Measurements from ENCODE around the gene URGCP. TPM values are rescaled to one million over a fixed set of nuclear protein-coding genes. Genes with fewer than 3 reads are reported as not detected.
"Not testable (repeated sequence)": the region's sequence is repeated elsewhere in the genome, so short reads cannot be mapped to it uniquely, and the experiment has no call there.

Gene URGCP
- total RNA-seq, 2 experiments from 2014 or later = 26.5 to 26.9 TPM

GRCh38 chr7:43855176-43855575 lies 51.2 kb downstream of the URGCP start:
- ATAC-seq (ENCODE audit: low read depth) (no peak), DNase-seq (no peak)
- Mint-ChIP-seq H3K36me3 (peaks cover 3% of the 10 kb centered on the region), H3K4me1 (peaks cover 2% of the 10 kb centered on the region), H3K4me3 (no peak overlapping the region), H3K27ac (no peak overlapping the region), H3K27me3 (peaks cover 14% of the 10 kb centered on the region), H3K9me3 (peaks cover 4% of the 10 kb centered on the region)
- POLR2A ChIA-PET = no interaction called here

DNA sequence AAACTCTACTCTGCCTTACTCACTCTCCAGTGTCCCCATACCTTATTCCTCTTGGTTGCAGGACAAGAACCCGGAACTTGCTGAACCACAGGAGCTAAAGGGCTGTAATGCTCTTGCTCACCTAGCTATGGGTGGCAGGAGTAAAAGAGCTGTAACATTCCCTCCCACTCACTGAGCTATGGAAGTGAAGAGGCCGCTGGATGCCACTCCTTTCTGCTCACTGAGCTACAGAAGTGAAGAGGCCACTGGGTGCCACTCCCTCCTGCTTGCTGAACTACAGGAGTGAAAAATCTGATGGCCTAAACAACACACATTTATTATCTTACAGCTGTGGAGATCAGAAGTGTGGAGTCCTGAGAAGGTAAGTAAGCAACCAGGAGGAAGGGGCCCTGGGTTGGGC lies 54.6 kb downstream of the URGCP start:
- Mint-ChIP-seq H3K27me3 (peaks cover 17% of the 10 kb centered on the region), H3K36me3 (peaks cover 3% of the 10 kb centered on the region), H3K4me1 (peaks cover 6% of the 10 kb centered on the region), H3K4me3 (no peak overlapping the region), H3K9me3 (peaks cover 4% of the 10 kb centered on the region), H3K27ac (no peak overlapping the region)
- POLR2A ChIA-PET = interaction anchor here (0.6 to 1.3 kb wide), 2 partner anchors 13 to 17 kb away, joined by 3 to 5 read pairs; partner anchors contain the start of gene MRPS24
- ATAC-seq (ENCODE audit: low read depth) = no peak
- DNase-seq = no peak

GRCh38 chr7:43850348-43851116 lies 55.9 kb downstream of the URGCP start:
- peaks cover 4% of the 10 kb centered on the region for H3K9me3 Mint-ChIP-seq
- POLR2A ChIA-PET = no interaction called here
- peaks cover 6% of the 10 kb centered on the region for H3K4me1 Mint-ChIP-seq
- DNase-seq (no peak), ATAC-seq (ENCODE audit: low read depth) (no peak)
- H3K27ac Mint-ChIP-seq = no peak overlapping the region
- no peak overlapping the region for H3K4me3 Mint-ChIP-seq
- peaks cover 3% of the 10 kb centered on the region for H3K36me3 Mint-ChIP-seq
- H3K27me3 Mint-ChIP-seq = peaks cover 17% of the 10 kb centered on the region

DNA sequence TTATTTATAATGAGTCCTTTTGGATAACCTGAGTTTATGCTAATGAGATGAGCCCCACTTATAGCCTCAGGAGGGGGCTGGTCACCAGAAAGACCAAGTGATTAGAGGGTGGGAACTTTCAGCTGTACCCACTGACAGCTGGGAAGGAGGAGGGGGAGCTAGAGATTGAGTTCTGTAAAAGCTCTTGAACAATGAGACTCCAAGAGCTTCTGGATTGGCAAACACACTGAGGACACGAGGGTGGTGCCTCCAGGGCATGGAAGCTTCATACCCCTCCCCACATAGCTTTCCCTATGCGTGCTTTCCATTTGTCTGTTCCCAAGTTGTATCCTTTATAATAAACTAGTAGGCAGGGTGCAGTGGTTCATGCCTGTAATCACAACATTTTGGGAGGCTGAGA lies 57.3 kb downstream of the URGCP start:
- Mint-ChIP-seq H3K27me3 (peaks cover 14% of the 10 kb centered on the region), H3K4me3 (no peak overlapping the region), H3K27ac (no peak overlapping the region), H3K36me3 (peaks cover 3% of the 10 kb centered on the region), H3K9me3 (peaks cover 4% of the 10 kb centered on the region), H3K4me1 (peaks cover 6% of the 10 kb centered on the region)
- no peak for DNase-seq
- POLR2A ChIA-PET = no interaction called here
- no peak for ATAC-seq (ENCODE audit: low read depth)

- POLR2A ChIA-PET = no interaction called here
These were observed 58.9 kb downstream of the URGCP start for GRCh38 chr7:43847496-43847895.

GRCh38 chr7:43844662-43845061 lies 61.7 kb downstream of the URGCP start:
- H3K4me3 Mint-ChIP-seq = no peak overlapping the region
- DNase-seq (no peak), ATAC-seq (ENCODE audit: low read depth) (no peak)
- POLR2A ChIA-PET = no interaction called here
- no peaks in the 10 kb centered on the region for H3K36me3 Mint-ChIP-seq
- no peaks in the 10 kb centered on the region for H3K4me1 Mint-ChIP-seq
- no peaks in the 10 kb centered on the region for H3K9me3 Mint-ChIP-seq
- no peak overlapping the region for H3K27ac Mint-ChIP-seq
- H3K27me3 Mint-ChIP-seq = peaks cover 13% of the 10 kb centered on the region

More at GRCh38 chr7:43847496-43847895, 58.9 kb downstream of the URGCP start:
- peaks cover 16% of the 10 kb centered on the region for H3K27me3 Mint-ChIP-seq
- peaks cover 4% of the 10 kb centered on the region for H3K9me3 Mint-ChIP-seq
- H3K4me3 Mint-ChIP-seq = no peak overlapping the region
- ATAC-seq (ENCODE audit: low read depth) (no peak), DNase-seq (no peak)
- no peak overlapping the region for H3K27ac Mint-ChIP-seq
- H3K4me1 Mint-ChIP-seq = peaks cover 6% of the 10 kb centered on the region
- H3K36me3 Mint-ChIP-seq = peaks cover 3% of the 10 kb centered on the region

DNA sequence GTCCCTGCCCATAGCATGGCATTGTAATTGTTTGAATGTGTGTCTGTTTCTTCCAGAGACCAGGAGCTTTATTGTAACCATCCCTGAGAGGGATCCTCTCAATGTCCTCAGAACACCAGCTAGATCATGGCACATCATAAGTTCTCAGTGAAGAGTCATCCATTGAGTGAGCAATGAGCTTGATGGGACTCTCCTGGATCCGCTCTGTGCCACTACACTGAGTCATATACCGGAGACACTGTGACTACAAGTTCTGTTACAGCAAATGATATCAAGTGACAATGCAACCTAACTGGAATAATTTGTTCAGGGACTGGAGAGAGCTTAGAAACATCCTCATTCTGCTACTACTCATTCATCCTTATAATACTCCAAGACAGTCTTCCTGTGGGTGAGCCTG lies 62.1 kb downstream of the URGCP start:
- no peak overlapping the region for H3K4me3 Mint-ChIP-seq
- peaks cover 13% of the 10 kb centered on the region for H3K27me3 Mint-ChIP-seq
- ATAC-seq (ENCODE audit: low read depth) (no peak), DNase-seq (no peak)
- H3K36me3 Mint-ChIP-seq = no peaks in the 10 kb centered on the region
- H3K9me3 Mint-ChIP-seq = no peaks in the 10 kb centered on the region
- POLR2A ChIA-PET = no interaction called here
- no peak overlapping the region for H3K27ac Mint-ChIP-seq
- H3K4me1 Mint-ChIP-seq = no peaks in the 10 kb centered on the region

DNA sequence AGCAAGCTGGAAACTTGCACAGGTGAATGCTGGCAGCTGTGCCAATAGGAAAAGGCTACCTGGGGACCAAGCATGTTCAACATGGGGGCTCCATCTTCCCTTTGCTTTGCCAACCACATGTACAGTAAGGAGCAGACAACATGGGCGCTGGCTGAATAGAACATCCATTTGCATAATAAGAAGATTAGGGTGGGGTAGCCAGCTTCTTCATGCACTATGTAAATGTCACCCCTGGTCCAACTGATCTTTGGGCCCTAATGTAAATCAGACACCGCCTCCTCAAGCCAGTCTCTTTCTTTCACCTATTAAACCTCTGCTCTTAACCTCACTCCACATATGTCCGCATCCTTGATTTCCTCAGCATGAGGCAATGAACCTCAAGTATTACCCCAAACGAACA lies 63.1 kb downstream of the URGCP start:
- H3K27ac Mint-ChIP-seq = no peak overlapping the region
- no peaks in the 10 kb centered on the region for H3K36me3 Mint-ChIP-seq
- ATAC-seq (ENCODE audit: low read depth) (no peak), DNase-seq (no peak)
- POLR2A ChIA-PET = no interaction called here
- peaks cover 13% of the 10 kb centered on the region for H3K27me3 Mint-ChIP-seq
- peaks cover 4% of the 10 kb centered on the region for H3K4me1 Mint-ChIP-seq
- no peaks in the 10 kb centered on the region for H3K9me3 Mint-ChIP-seq
- no peak overlapping the region for H3K4me3 Mint-ChIP-seq

GRCh38 chr7:43838201-43838658 lies 68.2 kb downstream of the URGCP start:
- Mint-ChIP-seq H3K9me3 (no peaks in the 10 kb centered on the region), H3K4me1 (peaks cover 18% of the 10 kb centered on the region), H3K27me3 (peaks cover 10% of the 10 kb centered on the region), H3K4me3 (no peak overlapping the region), H3K36me3 (no peaks in the 10 kb centered on the region), H3K27ac (no peak overlapping the region)
- POLR2A ChIA-PET = interaction anchor here (0.5 to 2.4 kb wide), 3 partner anchors 14 to 256 kb away, joined by 3 to 12 read pairs (median 5); partner anchors contain the start of gene STK17A
- ATAC-seq (ENCODE audit: low read depth) = no peak
- no peak for DNase-seq

GRCh38 chr7:43834463-43835251 lies 71.7 kb downstream of the URGCP start:
- Mint-ChIP-seq H3K27ac (peak overlapping the region; percentile 92), H3K27me3 (peaks cover 9% of the 10 kb centered on the region), H3K36me3 (peaks cover 2% of the 10 kb centered on the region), H3K9me3 (peaks cover 5% of the 10 kb centered on the region), H3K4me3 (peak overlapping the region; percentile 88), H3K4me1 (peaks cover 22% of the 10 kb centered on the region)
- DNase-seq (no peak), ATAC-seq (ENCODE audit: low read depth) (peak; percentile 68)
- POLR2A ChIA-PET = interaction anchor here (0.6 to 1.7 kb wide), 4 partner anchors 35 to 252 kb away, joined by 4 to 9 read pairs (median 5); partner anchors contain the start of genes COA1, MRPS24 and STK17A

- H3K27ac Mint-ChIP-seq; H3K36me3 Mint-ChIP-seq; H3K9me3 Mint-ChIP-seq; H3K4me3 Mint-ChIP-seq; ATAC-seq (ENCODE audit: low read depth); DNase-seq: not testable (repeated sequence)
- Mint-ChIP-seq H3K27me3 (peaks cover 29% of the 10 kb centered on the region), H3K4me1 (peaks cover 19% of the 10 kb centered on the region)
- POLR2A ChIA-PET = interaction anchor here (1.4 kb wide), 1 partner anchor 248 kb away, joined by 4 read pairs; the partner anchor contains the start of gene STK17A
These were observed 75.5 kb downstream of the URGCP start for GRCh38 chr7:43830917-43831316.
